Endodermal cell (in vitro differentiated cells): Measurements from ENCODE around the gene TEX22. TPM values are rescaled to one million over a fixed set of nuclear protein-coding genes. Genes with fewer than 3 reads are reported as not detected.

Experiments used
- DNase-seq: peaks from one replicate; pipeline ENCODE4 v3.0.0-alpha.2; 2017
- H3K27ac ChIP-seq: 2 replicates; pipeline ENCODE4 v1.5.1; 2013; ENCODE audit warnings: mild to moderate bottlenecking, low read depth, low read length, moderate library complexity
- H3K27me3 ChIP-seq: 2 replicates; pipeline ENCODE4 v1.6.1; 2013; ENCODE audit warnings: mild to moderate bottlenecking, low read length, moderate library complexity; ENCODE audit not compliant: insufficient read depth, control insufficient read depth, poor library complexity, severe bottlenecking
- H3K36me3 ChIP-seq: 2 replicates; pipeline ENCODE4 v1.7.0; 2013; ENCODE audit warnings: mild to moderate bottlenecking, low read length, moderate library complexity; ENCODE audit not compliant: control insufficient read depth, insufficient read depth
- H3K4me1 ChIP-seq: one replicate; pipeline ENCODE4 v1.7.0; 2013; ENCODE audit warnings: low read length; ENCODE audit not compliant: control insufficient read depth, insufficient read depth
- H3K4me3 ChIP-seq: 2 replicates; pipeline ENCODE4 v1.5.1; 2013; ENCODE audit warnings: mild to moderate bottlenecking, low read length, moderate library complexity
- H3K9ac ChIP-seq: 2 replicates; pipeline ENCODE4 v1.6.1; 2013; ENCODE audit warnings: mild to moderate bottlenecking, low read length, moderate library complexity; ENCODE audit not compliant: poor library complexity, severe bottlenecking; ENCODE audit errors: extremely low read depth
- H3K9me3 ChIP-seq: 2 replicates; pipeline ENCODE4 v1.6.1; 2013; ENCODE audit warnings: mild to moderate bottlenecking, low read length, moderate library complexity; ENCODE audit not compliant: control insufficient read depth
- H3K27ac Mint-ChIP-seq: 2 replicates; pipeline ENCODE4 v1.8.0; 2020; ENCODE audit warnings: mixed read lengths
- H3K27me3 Mint-ChIP-seq: 2 replicates; pipeline ENCODE4 v1.8.0; 2021; ENCODE audit warnings: mild to moderate bottlenecking, mixed read lengths; ENCODE audit not compliant: insufficient read depth
- H3K36me3 Mint-ChIP-seq: 2 replicates; pipeline ENCODE4 v1.8.0; 2020; ENCODE audit warnings: low read depth, mixed read lengths
- H3K4me1 Mint-ChIP-seq: 2 replicates; pipeline ENCODE4 v1.8.0; 2020; ENCODE audit warnings: mixed read lengths
- H3K4me3 Mint-ChIP-seq: 2 replicates; pipeline ENCODE4 v1.8.0; 2020; ENCODE audit warnings: mild to moderate bottlenecking, moderate library complexity, mixed read lengths
- H3K9me3 Mint-ChIP-seq: 2 replicates; pipeline ENCODE4 v1.8.0; 2020; ENCODE audit warnings: mild to moderate bottlenecking, mixed read lengths
- WGBS, 2 experiments: methylation state at CpG; one replicate each; pipeline versions ENCODE4 v1.1.5 to v1.1.7; 2013; ENCODE audit warnings: missing lambda C conversion rate in 2 of 2, mixed read lengths in 1 of 2; ENCODE audit not compliant: insufficient coverage in 1 of 2, insufficient read length in 1 of 2; 5-methylcytosine and 5-hydroxymethylcytosine counted together
- total RNA-seq, 2 donors: library from RNA; stranded (reverse); fragmentation: NEBNext Ultra II Directional in 1 of 2; extraction: Animal tissue kit (Norgen Biotek cat#: 25700) in 1 of 2; gene quantifications; 2 replicates in 1 of 2; 3 replicates in 1 of 2; pipeline ENCODE4 v1.2.1, GENCODE V29; 2021
- TF ChIP-seq, protein P1 (sequence below): fragments of 200-600 bp; sonication (generic); conservative IDR thresholded peaks from 2 replicates; pipeline ENCODE4 v1.5.0; 2021; ENCODE audit warnings: antibody characterized with exemption, mild to moderate bottlenecking

The TEX22 gene
- total RNA-seq, 2 donors from 2014 or later: 1.9 to 3.5 TPM

DNA sequence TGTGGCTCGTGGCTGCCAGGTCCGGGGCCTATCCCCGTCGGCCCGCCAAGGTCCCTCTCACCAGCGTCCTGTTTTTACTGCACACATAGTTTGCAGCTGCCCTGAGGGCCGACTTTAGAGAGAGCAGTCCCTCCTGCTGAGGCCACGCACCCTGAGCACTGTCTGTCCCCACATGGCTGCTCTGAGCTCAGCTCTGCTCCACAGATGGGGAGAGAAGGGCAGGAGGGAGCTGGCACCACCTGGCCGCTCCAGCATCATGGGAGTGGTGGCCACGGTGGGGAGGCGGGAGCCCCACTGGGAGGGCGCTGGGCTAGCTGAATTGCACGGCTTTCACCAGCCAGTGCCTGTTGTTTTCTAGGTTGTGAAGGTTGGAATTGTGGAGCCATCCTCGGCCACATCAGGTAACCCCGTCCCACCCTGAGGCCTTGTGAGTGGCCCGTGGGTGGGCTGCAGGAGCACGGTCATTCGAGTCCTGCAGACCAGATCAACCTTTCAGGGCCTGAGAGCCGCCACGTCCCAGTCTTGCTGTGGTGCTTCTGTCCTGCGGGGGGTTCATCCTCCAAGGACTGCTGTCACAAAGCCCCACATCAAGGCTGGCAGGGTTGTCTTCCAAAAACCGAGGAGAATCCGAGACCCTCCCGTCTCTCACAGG is 7.4 kb upstream of the TEX22 start:
- Histone ChIP-seq H3K27ac (no peak overlapping the region), H3K9ac (no peak overlapping the region), H3K4me1 (no peaks in the 10 kb centered on the region), H3K9me3 (no peaks in the 10 kb centered on the region), H3K27me3 (no peaks in the 10 kb centered on the region), H3K36me3 (no peaks in the 10 kb centered on the region), H3K4me3 (no peak overlapping the region)
- no peak overlapping the region for H3K4me3 Mint-ChIP-seq
- H3K27ac Mint-ChIP-seq: no peak overlapping the region
- H3K36me3 Mint-ChIP-seq: peaks cover 15% of the 10 kb centered on the region
- H3K27me3 Mint-ChIP-seq: no peaks in the 10 kb centered on the region
- 91 to 95% methylated on average over 19 to 24 of the region's 24 CpGs for WGBS, 2 experiments
- TF ChIP-seq, protein P1, sequence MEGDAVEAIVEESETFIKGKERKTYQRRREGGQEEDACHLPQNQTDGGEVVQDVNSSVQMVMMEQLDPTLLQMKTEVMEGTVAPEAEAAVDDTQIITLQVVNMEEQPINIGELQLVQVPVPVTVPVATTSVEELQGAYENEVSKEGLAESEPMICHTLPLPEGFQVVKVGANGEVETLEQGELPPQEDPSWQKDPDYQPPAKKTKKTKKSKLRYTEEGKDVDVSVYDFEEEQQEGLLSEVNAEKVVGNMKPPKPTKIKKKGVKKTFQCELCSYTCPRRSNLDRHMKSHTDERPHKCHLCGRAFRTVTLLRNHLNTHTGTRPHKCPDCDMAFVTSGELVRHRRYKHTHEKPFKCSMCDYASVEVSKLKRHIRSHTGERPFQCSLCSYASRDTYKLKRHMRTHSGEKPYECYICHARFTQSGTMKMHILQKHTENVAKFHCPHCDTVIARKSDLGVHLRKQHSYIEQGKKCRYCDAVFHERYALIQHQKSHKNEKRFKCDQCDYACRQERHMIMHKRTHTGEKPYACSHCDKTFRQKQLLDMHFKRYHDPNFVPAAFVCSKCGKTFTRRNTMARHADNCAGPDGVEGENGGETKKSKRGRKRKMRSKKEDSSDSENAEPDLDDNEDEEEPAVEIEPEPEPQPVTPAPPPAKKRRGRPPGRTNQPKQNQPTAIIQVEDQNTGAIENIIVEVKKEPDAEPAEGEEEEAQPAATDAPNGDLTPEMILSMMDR: no peak
- no peaks in the 10 kb centered on the region for H3K4me1 Mint-ChIP-seq
- H3K9me3 Mint-ChIP-seq: no peaks in the 10 kb centered on the region
- no peak for DNase-seq

- Mint-ChIP-seq H3K27ac (no peak overlapping the region), H3K9me3 (no peaks in the 10 kb centered on the region), H3K4me1 (no peaks in the 10 kb centered on the region), H3K4me3 (no peak overlapping the region), H3K36me3 (peaks cover 15% of the 10 kb centered on the region), H3K27me3 (no peaks in the 10 kb centered on the region)
- DNase-seq: no peak
- Histone ChIP-seq H3K4me1 (no peaks in the 10 kb centered on the region), H3K9ac (no peak overlapping the region), H3K36me3 (no peaks in the 10 kb centered on the region), H3K27me3 (no peaks in the 10 kb centered on the region), H3K9me3 (no peaks in the 10 kb centered on the region), H3K4me3 (no peak overlapping the region), H3K27ac (no peak overlapping the region)
- TF ChIP-seq, protein P1: no peak
- WGBS, 2 experiments: 93 to 96% methylated on average over 18 to 23 of the region's 23 CpGs
Observed at GRCh38 chr14:105391541-105391940, 6.8 kb upstream of the TEX22 start.

GRCh38 chr14:105392131-105393090 is 5.9 kb upstream of the TEX22 start:
- TF ChIP-seq, protein P1: no peak
- H3K4me1 Mint-ChIP-seq: no peaks in the 10 kb centered on the region
- Histone ChIP-seq H3K9ac (no peak overlapping the region), H3K4me3 (no peak overlapping the region), H3K36me3 (no peaks in the 10 kb centered on the region), H3K4me1 (no peaks in the 10 kb centered on the region), H3K27me3 (no peaks in the 10 kb centered on the region), H3K27ac (no peak overlapping the region), H3K9me3 (no peaks in the 10 kb centered on the region)
- H3K4me3 Mint-ChIP-seq: no peak overlapping the region
- DNase-seq: no peak
- H3K36me3 Mint-ChIP-seq: peaks cover 13% of the 10 kb centered on the region
- 95 to 97% methylated on average over 27 to 40 of the region's 40 CpGs for WGBS, 2 experiments
- no peaks in the 10 kb centered on the region for H3K9me3 Mint-ChIP-seq
- H3K27me3 Mint-ChIP-seq: peaks cover 2% of the 10 kb centered on the region
- no peak overlapping the region for H3K27ac Mint-ChIP-seq
